Stimulated activated CD4-positive, alpha-beta T cell treated with anti-CD3 and anti-CD28 coated beads, Interleukin-1b, Interleukin-23, amount 100 ng/mL, for 48 hours (primary cell): ENCODE measurements around the gene LASP1NB.

Experiments used
- DNase-seq: peaks from one replicate; pipeline ENCODE4 v3.0.0-alpha.2; 2020

LASP1NB gene

DNA sequence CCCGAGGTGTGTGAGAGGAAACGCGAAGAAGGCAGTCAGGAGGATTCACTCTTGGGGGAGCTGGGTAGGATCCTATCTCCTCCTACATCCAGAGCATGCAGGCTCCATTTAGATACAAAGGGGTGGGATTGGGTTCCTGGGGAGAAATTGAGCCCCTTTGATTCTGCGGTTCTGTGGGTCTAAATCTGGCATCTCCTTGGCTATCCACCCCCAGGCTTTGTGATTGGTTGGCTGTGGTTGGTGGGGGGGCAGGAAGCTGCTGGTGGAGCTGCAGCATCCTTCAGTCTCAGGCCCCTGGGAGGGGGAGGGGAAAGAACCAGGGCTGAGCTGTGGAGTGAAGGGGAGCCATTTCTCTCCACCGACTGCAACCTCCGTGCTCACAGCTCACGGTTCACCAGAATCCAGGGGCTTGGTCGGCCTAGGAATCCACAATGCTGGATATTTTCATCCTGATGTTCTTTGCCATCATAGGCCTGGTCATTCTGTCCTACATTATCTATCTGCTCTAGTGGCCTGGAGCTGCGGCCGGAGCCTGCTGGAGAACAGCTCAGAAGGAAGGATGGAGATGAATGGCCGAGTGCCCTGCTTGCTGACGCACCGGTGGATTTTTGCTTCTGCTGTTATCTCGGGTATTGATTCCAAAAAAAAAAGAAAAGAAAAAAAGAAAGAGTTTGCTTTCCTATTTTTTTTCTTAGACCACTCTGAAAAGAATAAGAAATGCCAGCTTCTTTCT is at the start of gene LASP1NB:
TSS of gene LASP1NB (plus strand) at position 352 of the 733 bp plus-strand sequence.
- DNase-seq: peak; percentile 40

- no peak for DNase-seq
These were observed 48.1 kb upstream of the LASP1NB start for GRCh38 chr17:38877130-38877851.

GRCh38 chr17:38879878-38880665 is 45.3 kb upstream of the LASP1NB start:
- no peak for DNase-seq

DNA sequence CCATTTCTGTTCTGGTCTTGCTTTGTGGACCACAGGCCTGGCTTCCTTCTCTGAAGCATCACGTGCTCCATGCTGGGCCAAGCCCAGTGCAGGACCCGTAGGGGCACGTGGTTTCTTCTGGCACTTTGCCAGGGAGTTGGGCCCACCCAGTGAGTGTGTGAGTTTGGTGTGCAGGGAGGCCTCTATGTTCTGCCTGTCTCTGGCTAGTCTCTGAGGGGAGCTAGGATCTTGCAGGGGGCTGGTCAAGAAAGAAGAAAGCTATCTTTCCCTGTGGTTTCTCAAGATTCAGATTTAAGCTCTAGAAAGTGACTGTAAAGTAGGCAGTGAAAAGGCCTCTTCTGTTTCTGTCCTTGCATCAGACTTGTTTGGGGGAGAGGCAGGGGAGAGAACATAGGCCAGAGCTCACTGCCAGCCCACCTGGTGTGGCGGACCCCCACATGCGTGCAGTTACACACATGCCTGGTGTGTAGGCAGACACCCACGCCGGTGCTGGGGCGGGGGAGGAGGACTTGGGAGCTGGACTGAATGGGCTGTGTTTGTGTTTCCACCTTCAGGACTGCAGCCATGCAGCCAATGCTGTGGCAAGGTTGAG is 43.7 kb upstream of the LASP1NB start:
- peak; percentile 59 for DNase-seq

GRCh38 chr17:38882870-38883269 is 42.5 kb upstream of the LASP1NB start:
- DNase-seq: no peak

- no peak for DNase-seq
These were observed 41.6 kb upstream of the LASP1NB start for GRCh38 chr17:38883592-38884526.

DNA sequence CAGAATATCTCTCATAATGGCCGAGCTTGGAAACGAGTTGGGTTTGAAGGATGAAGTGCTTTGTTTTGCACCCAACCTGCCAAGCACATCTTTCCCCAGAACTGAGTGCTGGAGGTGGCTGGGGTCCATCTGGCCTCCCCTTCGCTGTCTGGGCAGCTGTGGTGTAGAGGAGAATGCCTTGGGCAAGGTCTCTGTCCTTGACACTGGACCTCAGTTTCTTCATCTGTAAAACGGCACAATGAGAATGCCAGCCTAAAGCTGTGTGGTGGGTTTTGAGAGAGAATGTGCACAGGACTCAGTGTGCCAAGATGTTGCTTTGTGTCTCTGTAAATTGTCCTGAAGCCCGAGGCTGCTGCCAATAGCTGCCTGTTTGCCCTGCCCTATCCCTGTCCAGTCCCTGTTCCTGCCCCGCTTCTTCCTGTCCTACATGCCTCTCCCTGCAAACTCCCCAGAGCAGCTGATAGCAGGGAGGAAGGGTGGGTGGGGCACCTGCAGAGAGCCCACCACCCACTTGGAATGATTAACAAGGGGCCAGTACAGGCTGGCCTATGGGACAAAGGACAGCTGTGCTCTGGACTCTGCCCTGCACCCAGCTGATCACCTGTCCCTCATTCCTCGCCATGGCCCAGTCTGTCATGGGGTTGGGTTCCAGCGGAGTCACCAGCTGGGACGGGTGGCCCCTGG is 40.2 kb upstream of the LASP1NB start:
- DNase-seq: no peak

- no peak for DNase-seq
These were observed 39.4 kb upstream of the LASP1NB start for GRCh38 chr17:38885728-38886642.

DNA sequence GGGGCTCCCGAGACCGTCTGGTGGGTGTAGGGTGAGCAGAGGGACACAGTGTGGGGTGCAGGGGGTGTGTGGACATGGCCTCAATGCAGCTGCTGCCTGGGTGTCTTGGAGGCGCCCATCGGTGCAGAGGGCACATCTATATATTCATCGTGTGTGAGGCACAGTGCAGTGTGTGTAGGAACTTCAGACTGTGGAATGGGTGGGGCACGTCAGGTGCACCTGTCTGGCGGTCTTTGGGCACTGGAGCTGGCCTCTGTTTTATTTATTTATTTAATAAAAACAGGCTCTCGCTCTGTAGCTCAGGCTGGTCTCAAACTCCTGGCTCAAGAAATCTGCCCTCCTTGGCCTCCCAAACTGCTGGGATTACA is 38.8 kb upstream of the LASP1NB start:
- DNase-seq: no peak

DNA sequence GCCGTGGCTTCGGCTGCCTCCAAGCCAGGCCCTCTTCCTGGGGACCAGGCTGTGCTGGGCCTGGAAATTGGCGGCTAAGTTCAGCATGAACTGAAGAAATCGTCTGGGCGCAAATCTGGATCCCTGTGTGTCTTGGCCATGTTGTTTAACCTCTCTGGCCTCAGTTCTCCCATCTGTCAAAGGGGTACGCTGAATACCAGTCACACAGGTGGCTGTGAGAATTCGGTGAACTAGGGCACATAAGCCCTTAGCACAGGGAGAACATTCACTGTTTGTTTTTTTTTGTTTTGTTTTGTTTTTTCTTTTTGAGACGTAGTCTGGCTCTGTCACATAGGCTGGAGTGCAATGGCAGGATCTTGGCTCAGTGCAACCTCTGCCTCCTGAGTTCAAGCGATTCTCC is 36.6 kb upstream of the LASP1NB start:
- DNase-seq: no peak

GRCh38 chr17:38889745-38890409 is 35.5 kb upstream of the LASP1NB start:
- no peak for DNase-seq

- DNase-seq: no peak
These were observed 35.0 kb upstream of the LASP1NB start for GRCh38 chr17:38890410-38890746.

GRCh38 chr17:38891441-38891840 is 34.0 kb upstream of the LASP1NB start:
- DNase-seq: no peak

DNA sequence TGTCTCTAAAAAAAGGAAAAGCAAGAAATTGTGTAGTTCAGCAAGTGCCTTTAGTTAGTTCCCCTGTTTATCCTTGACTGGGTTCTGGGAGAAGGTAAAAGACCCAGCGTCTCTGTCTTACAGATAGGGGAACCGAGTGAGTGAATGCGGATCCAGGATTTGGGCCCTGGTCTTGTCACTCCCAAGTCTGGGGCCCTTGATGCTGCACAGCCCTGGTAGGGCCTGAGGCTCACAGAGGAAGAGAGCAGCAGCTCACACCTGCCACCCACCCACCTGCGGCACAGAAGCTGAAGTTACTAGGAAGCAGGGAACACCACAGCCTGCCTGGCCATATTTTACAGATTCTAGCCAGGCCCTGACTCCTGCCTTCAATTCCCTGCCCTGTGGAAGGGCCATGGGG is 33.3 kb upstream of the LASP1NB start:
- DNase-seq: no peak

- no peak for DNase-seq
These were observed 32.8 kb upstream of the LASP1NB start for GRCh38 chr17:38892620-38893019.

- no peak for DNase-seq
These were observed 32.3 kb upstream of the LASP1NB start for GRCh38 chr17:38893113-38893512.

DNA sequence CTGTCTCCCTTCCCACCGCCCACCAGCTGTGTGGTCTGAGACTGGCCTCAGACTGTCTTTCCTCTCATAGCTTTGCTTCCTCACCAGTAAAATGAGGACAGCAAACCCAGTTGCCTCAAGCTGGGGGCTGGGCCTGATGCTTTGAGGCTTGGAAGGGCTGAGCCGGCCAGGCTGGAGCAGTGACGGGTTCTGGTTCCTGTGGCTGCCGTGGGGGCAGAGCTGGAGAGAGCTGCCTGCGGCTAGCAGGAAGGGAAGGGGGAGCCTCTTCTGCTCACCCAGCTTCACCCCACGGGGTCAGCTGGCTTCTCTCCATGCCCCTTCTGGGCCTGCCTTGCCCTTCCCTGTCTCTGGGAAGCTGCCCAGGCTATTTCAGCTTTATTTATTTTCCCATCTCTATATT is 31.8 kb upstream of the LASP1NB start:
- no peak for DNase-seq

GRCh38 chr17:38894276-38894675 is 31.1 kb upstream of the LASP1NB start:
- DNase-seq: no peak

- DNase-seq: no peak
These were observed 29.0 kb upstream of the LASP1NB start for GRCh38 chr17:38896346-38896954.

GRCh38 chr17:38897176-38897575 is 28.2 kb upstream of the LASP1NB start:
- no peak for DNase-seq
